NCI-H1694 (cell line): Measurements from ENCODE around the gene HOXD4.
A peak's percentile ranks its signal among the peaks of the same experiment; 100 is the strongest.

Experiments used
- DNase-seq: peaks from one replicate; lab custom pipeline; 2025; lab: John Stamatoyannopoulos, UW

The HOXD4 gene

DNA sequence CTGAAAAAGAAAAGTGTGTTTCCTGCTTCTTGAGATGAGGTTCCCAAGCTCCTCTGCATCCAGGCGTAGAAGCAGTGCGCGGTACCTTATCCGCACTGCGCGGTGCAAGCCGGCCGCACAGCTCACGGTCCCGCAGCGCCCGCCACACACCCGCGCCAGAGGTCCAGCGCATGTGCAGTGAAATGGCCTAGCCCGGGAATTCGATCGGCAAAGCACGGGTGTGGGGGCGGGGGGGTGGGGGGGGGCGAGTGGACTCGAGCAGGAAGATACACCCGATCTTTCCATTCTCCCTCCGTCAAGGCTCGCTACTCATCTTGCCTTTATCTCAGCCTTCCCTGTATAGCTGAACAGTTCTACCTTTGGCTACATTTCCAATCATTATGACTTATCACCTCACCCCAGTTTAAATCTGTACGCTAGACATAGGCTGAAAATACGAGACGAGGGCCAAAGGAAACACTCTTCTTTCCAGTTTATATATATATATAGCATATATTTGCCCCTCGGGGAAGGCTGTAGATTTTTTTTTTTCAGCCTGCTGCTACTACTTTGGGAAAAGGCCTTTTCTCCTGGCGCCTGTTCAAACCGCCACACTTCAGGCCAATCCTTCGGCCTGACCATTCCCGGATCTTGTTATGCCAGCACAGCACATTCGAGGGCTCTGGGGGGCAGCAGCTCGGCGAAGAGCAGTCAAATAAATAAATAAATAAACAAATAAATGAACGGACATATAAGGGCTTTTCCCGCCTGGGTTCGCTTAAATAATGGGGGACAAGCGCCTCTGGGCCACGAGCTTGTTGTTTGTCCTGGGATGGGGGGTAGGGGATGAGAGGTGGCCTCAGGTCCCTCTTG lies 11.5 kb upstream of the HOXD4 start:
- no peak for DNase-seq

DNA sequence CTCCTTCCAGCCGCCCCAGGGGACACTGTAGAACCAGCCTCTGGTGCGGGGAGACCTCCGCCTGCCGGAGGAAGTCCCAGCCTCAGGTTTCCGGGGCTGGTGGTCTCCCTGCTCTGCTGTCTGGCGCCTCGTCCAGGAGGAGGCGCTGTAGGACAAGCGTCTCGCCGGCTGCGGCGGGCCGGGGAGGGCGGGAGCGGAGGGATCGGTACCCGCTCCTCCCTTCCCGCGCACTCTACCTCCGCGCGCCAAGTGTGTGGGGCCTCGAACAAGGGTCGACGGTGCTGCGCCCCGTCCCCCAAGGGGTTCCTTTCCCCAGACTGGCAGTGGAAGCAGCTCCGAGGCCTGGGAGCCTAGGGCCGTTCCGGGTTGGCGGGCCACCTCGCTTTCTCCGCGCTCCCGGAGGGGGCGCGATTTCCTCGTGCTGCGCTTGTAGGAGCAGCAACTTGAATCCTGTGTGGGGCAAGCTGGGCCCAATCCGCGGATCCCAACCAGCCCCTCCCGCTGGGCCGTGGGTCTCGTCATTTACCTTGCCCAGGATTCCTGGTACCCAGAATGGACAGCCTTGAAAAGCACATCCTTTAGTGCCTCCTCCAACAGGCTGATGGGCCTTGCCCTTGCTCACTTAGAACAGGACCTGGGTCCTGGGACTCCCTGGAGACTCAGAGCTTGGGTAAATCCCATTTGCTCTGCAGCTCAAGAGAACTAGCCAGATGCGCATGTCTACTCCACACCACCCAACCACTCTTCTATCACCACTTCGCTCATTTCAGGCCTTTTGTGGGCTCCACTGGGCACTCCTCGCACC lies 10.6 kb upstream of the HOXD4 start:
- peak; percentile 64 for DNase-seq

DNA sequence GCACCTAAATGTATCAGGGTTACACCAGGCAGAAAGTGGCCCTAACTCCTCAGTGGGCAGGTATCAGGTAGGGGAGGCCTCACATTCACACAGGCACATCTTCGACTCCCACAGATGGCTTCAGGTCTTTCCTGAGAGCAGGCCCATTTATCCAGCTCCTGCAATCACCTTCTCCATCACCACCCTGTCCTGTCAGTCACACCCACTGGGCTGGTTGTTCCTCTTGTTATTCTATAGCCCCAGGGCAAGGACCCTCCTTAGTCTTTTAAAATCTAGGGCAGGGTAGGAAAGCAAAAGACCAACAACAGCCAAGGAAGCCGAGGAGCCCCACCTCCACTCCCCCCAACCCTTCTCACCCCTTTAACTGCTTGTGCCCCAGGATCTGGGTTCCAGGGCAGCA lies 9.1 kb upstream of the HOXD4 start:
- no peak for DNase-seq

DNA sequence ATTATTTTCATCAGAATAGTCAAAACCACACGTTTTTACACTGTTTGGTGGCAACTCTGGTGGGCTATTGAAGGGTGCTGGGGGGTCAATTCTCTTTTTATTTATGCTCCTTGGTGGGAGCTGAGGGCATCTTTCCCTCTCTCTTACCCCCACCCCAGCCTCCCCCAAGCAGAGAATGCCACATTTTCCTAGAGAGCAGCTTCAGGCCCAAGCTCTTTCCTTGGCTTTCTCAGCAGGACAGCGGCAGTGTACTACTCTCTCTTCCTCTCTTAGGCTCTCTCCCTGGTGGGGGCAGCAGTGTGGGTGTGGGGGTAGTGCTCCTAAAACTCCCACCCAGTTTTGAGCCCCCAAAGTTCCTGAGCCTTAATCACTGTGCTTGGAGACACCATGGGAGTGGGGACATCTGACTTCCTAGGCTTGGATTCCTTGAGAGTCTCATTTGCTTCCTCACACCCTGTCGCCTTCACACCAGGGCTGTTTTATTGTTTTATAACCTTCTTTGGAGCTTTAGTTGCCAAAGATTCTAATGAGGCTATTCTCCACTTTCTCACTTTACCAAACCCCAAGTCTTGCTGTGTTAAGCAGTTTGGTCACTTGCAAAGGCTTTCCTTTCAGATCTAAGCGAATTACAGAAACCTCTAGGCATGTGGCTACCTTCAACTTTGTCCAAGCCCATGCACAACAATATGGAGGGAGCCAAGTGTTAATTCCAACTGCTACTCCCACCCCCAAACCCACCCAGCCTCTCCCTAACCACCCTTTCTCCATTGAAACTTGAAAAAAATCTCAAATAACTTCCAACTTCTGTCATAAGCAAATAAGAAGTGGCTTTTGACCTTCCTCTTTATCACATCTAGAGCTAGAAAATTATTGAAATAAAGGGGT lies 6.0 kb upstream of the HOXD4 start:
- no peak for DNase-seq

DNA sequence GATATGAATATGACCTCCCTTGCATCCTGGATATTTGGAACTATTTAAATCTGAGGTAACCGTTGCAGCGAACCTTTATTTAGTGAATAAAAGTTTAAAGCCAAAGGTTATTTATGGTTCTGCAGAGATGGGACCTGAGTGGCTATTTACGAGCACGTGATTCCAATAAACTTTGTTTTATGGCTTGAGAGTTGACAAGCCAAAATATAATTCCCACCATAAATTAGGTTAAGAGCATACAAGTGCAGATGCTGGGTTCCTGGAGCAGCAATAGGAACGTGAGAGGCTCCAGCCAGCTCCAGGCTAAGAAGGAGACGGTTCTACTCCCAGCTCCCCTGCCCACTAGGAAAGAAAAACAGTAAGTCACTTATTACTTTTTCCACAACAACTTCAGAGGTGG lies 5.2 kb upstream of the HOXD4 start:
- no peak for DNase-seq

DNA sequence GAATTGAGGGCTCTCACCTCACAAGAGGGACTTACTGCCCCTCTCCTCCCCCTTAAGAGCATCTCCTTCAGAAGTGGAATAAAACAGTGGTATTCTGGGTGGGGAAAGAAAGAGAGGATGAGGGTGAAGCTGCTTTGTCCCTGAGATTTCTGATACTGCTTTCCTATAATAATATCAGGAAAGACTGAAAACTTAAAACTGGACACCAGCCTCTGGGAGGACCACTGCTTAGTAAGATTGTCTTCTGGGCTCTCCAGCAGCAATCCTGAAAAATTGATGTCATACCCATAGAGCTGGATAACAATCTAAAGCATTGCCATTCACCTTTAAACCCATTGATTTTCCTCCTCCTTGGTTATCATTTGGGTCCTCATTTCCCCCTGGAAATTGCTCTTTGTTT lies 4.7 kb upstream of the HOXD4 start:
- no peak for DNase-seq

DNA sequence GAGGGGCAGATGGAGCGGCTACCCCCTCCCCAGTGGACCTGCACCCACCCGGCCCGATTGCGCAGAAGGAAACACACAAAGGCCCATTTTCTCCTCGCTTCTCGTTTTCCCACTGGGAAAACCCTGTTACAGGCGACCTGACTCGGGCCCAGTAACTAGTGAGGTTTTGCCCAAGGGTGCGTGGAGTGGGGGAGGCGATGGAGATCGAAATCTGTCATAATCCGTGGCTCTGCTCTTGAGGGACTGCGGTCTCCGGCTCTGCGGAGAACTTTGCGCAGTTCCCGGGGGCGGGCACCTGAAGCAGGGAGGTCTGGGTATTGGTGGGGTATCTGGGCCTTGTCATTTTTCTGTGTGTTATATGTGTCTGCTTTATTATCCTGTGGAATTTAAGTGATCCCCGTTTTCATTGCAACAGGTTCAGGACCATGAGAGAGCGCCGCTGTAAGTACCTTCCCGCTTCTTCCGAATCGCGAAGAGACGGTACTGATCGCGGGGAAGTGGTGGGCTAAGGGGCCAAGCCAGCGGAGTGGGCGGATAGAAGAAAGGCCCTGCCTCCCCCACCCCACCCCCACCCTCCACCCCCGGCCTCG lies 4.0 kb upstream of the HOXD4 start:
- DNase-seq = no peak

DNA sequence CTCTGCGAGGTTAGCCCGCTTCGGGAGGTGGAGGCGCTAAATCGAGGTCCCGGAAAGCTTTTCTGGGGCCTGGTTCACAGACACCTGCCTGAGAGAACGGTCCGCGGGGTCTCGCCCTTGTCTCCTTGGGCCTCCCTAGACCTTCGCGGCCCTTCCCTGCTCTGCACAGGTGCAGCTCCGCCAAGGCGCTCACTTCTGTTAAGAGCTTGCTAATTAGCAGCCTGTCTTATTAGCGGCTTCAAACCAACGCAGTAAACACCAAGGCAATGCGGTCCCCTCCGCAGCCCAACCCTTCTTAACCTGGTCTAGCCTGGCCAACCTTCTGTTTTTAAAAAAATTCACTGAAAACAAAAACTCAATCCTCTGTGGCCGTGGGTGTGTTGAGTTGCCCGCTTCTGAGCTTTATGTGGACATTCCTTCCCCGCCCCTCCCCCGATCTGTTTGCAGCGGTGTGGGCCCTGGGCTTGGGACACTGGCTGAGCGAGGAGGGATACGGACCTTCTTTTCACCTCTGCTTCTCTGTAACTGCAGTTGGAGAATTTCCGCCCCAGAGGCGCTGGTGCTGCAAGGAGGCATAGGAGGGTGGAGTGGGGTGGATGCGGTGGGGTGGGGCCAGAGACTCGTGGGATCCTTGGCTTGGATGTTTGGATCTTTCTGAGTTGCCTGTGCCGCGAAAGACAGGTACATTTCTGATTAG lies 3.4 kb upstream of the HOXD4 start:
- DNase-seq = no peak

DNA sequence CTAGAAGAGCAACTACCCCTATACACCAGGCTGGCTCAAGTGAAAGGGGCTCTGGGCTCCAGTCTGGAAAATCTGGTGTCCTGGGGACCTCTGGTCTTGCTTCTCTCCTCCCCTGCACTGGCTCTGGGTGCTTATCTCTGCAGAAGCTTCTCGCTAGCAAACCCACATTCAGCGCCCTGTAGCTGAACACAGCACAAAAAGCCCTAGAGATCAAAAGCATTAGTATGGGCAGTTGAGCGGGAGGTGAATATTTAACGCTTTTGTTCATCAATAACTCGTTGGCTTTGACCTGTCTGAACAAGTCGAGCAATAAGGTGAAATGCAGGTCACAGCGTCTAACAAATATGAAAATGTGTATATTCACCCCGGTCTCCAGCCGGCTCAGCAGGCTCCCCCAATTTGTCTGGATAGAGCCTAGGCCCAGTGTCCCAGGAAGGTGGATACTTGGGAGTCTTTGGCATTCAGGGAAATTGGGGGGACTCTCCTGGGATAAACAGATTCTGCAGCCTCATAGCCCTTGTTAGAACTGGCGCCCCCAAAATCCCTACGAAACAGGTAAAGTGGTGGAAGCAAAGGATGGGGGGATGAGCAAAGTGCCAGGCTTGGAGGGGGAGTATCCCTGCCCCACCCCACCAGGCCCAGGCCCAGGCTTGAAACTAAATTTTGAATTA lies 2.5 kb upstream of the HOXD4 start:
- DNase-seq = no peak

DNA sequence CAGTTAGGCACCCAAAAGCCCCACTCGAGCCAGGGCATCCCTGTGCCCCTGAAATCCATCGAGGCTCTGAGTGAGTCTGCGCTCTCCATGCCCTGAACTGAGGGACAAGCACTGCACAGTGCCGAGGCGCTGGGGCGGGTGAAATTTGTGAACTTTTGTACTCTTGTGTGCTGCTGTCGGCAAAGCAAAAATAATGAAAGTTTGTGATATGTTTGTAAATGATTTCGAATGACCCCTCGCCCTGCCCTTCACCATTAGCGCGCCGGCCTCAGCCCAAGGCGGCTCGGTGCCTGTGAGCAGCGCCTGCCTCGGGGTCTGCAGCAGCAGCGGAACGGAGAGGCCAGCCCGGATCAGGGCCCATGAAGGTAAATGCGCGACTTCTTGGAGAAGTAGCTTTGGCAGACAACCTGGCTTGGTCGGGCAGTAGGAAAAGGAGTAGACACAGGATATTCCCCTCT lies 1.8 kb upstream of the HOXD4 start:
- no peak for DNase-seq

DNA sequence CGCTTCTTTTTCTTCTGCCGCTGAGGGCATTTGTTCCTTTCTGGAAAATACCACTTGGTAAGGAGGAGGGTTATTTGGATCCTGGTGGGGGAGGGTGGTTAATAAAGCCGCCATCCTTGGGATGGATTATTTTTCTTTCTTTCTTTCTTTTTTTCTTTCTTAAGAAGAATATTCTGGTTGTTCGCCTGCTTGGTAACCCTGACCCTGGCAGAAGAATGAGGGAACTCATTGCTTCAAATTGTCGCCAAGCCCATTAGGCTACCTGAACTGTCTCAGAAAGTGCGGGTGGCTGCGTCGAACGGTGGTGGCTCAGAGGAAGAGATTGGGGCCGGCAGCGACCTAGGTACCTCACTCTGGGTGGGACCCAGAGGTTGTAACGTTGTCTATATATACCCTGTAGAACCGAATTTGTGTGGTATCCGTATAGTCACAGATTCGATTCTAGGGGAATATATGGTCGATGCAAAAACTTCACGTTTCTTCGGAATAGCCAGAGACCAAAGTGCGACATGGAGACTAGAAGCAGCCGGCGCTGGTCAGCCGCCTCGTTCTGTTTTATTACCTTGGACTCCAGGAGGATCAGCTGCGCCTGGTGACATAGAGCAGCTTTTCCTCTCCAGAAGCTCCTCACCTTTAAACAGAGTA lies 1.3 kb upstream of the HOXD4 start:
- no peak for DNase-seq

DNA sequence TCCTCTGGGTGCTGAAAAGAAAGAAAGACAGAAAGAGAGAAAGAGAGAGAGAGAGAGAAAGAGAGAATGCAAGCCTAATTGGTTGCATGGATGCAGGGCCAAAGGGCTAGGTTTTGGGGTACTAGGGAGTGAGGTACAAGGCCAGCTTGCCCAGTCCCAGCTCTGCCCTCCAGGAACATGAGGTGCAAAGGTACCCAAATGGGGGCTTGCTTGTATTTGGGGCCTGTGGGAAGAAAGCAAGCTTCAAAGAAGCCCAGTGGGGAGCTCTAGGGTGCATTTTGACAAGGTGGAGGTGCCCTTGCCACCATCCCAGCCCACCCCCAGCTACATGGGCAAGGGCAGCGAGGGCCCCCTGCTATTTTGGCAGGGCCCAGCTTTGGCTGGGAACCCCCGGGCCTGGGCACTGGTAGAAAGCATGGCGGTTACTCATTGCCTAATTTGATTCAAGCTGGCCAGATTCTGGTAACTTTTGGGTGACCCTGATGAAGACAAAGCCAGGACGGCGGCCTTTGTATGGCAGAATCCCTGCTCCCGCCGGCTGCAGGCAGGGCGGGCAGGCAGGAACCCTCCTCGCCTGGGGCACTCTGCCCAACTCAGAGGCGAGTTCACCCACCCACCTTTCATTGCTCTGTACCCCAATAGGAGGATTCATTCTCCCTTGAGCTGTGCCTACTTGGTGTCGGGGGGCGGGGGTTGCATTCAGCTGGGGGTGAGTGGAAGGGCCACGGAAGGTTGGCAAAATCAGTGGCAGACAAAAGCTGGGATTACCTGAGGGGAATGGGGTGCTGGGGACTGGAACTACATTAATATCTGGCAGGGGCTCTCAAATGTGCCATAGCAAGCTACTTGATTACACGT lies 537 bp upstream of the HOXD4 start:
- DNase-seq = no peak

DNA sequence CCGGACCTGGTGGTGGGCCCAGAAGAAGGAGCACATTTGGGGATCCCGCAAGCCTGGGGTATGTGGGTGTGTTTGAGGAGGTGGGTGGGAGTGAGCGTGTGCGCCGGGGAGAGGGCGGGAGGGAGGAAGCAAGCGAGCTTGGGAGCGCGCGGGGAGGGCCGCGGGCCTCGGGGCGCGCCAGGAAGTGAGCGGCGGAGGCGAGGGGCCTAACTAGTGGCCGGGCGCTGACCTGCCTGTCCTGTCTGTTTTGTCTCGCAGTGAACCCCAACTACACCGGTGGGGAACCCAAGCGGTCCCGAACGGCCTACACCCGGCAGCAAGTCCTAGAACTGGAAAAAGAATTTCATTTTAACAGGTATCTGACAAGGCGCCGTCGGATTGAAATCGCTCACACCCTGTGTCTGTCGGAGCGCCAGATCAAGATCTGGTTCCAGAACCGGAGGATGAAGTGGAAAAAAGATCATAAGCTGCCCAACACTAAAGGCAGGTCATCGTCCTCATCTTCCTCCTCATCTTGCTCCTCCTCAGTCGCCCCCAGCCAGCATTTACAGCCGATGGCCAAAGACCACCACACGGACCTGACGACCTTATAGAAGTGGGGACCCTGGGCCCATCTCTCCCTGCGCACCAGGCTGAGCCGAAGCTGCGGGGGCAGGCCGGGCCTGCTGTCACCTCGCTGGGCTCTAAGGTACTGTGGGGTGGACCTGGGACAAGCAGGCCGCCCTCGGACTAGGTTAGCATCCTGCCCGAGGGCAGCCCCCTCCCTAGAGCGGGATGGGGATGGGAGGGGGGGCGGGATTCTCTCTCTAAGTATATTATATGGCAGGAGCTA lies 1.2 kb downstream of the HOXD4 start:
- DNase-seq = no peak

DNA sequence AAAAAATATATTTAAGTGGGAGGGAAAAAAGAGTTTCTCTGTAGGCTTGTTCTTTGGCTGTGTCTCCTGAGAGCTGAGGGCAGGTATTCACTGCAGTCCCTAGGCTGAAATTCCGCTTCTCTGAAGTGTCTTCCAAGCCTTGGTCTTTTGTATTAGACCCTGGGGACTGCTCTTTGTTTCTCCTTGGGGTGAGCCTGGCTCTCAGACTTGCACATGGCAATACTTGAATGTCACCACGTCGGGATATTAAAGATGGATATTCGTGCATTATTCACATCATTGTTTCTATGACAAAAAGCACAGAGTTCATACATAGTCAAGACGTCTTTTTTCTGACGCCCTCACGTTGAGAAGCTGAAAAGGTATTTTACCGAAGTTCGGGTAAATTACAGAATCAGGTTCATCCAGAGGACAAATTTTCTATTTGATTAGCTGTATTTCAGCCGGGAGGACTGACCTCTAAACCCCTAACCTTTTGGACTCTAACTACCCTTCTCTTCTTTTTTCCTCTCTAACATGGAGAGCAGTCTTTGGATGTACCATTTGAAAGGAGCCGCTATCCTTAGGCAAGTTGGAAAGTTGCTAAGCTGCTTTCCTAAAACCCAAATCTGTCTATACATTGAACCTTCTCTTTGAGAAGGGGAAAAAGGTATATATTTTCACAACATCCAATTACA lies 3.4 kb downstream of the HOXD4 start:
- DNase-seq = no peak

DNA sequence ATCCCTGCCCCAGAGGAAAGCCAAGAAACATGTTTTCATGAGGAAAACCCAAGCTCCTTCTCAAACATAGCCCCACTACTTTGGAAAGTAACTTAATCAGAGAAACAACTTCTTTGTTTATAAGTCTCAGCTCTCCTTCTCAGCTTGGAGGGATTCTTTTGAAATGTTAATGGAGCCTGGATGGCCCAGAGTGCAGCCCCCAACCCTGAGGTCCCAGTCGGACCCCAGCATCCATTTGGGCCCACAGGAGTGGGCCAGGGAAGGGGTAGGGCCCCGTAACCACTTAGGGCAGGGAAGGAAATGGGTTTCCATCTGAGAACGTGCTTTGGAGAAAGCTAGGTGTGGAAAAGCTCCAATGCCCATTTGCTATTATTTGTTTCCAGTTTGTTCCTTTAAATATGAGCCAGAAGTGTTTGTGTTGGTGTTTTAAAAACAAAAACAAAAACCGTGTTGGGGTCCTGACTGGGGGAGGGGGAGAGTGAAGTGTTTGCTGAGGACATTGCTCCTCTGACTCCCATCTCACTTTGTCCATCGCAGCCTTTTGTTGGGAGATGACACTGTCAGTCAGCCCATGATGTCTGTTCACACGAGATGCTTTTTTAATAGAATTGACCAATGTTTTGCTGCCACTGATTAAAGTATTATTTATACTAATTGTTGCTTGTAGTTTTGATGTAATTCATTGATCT lies 4.2 kb downstream of the HOXD4 start:
- DNase-seq = no peak

DNA sequence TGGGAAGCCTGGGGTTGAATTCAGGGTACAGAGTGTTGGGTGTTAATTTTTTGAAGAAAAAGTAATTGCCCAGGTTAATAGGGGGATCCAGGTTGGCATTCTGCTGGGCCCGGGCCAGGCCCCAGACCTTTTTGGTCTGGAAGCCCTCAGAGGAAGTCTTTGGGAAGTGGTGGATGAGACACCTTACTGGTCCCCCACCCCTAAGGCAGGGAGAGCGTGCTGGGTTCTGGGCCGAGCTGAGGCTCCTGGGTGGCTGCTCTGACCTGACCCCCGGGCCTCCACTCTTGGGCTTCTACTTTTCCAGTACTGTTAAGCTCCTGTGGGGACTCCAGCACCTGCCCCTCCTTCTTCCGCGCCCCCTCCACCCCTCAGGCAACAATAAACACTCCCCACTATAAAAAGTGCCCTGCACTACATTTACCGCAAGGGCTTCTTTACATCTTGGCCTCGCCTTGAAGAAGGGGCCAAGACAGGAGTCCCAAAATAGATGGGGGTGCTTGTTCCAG lies 5.0 kb downstream of the HOXD4 start:
- DNase-seq = no peak
